K562 (cell line): ENCODE results near the gene C2orf81. TPM values are rescaled to one million over a fixed set of nuclear protein-coding genes. Genes with fewer than 3 reads are reported as not detected.
A peak's percentile ranks its signal among the peaks of the same experiment; 100 is the strongest.

ENCODE experiments used
- CCAR2 ChIP-seq: fragments of 200-400 bp; formaldehyde crosslinking; IDR thresholded peaks from 2 replicates; pipeline ENCODE4 v1.6.1; 2017; ENCODE audit warnings: mild to moderate bottlenecking, low read depth, low read length
- CREB3L1 ChIP-seq: fragments of 450-650 bp; IDR thresholded peaks from 2 replicates; pipeline ENCODE4 v1.6.1; 2014; ENCODE audit warnings: low read depth, mild to moderate bottlenecking, moderate library complexity, borderline replicate concordance
- FOXK1 ChIP-seq: sonication (generic); formaldehyde crosslinking; IDR thresholded peaks from 2 replicates; pipeline ENCODE4 v1.8.0; 2022; ENCODE audit warnings: missing genetic modification reagents, mild to moderate bottlenecking, borderline replicate concordance
- HES1 ChIP-seq: fragments of 450-650 bp; IDR thresholded peaks from 2 replicates; pipeline ENCODE4 v1.6.1; 2016; ENCODE audit warnings: low read depth, mild to moderate bottlenecking, moderate library complexity
- NFXL1 ChIP-seq: fragments of 450-650 bp; formaldehyde crosslinking; IDR thresholded peaks from 2 replicates; pipeline ENCODE4 v1.4.0; 2021; ENCODE audit warnings: mild to moderate bottlenecking
- PHB2 ChIP-seq: fragments of 450-650 bp; IDR thresholded peaks from 2 replicates; pipeline ENCODE4 v1.6.1; 2017; ENCODE audit warnings: low read depth
- POLR2AphosphoS2 ChIP-seq: IDR thresholded peaks from 2 replicates; pipeline ENCODE4 v1.6.1; 2012; ENCODE audit warnings: low read length, improper control_type of control experiment
- POU5F1 ChIP-seq: fragments of 150-350 bp; IDR thresholded peaks from 2 replicates; pipeline ENCODE4 v1.6.1; 2014; ENCODE audit warnings: borderline replicate concordance, low read length, low read depth, mild to moderate bottlenecking; ENCODE audit not compliant: partially characterized antibody
- RERE ChIP-seq: sonication (generic); formaldehyde crosslinking; IDR thresholded peaks from 2 replicates; pipeline ENCODE4 v1.8.0; 2023; ENCODE audit warnings: missing genetic modification reagents, mild to moderate bottlenecking, borderline replicate concordance
- SMARCB1 ChIP-seq: IDR thresholded peaks from 2 replicates; pipeline ENCODE4 v1.6.1; 2011; ENCODE audit warnings: improper control_type of control experiment, low read depth; ENCODE audit not compliant: insufficient read length
- SMC3 ChIP-seq: conservative IDR thresholded peaks from 2 replicates; pipeline ENCODE4 v1.6.1; 2011; ENCODE audit warnings: low read depth, low read length, improper control_type of control experiment; ENCODE audit not compliant: insufficient read depth
- TCF3 ChIP-seq: sonication (generic); formaldehyde crosslinking; IDR thresholded peaks from 2 replicates; pipeline ENCODE4 v1.4.0; 2020; ENCODE audit warnings: mild to moderate bottlenecking, missing genetic modification reagents
- ZFX ChIP-seq: sonication (generic); formaldehyde crosslinking; IDR thresholded peaks from 2 replicates; pipeline ENCODE4 v1.8.0; 2022; ENCODE audit warnings: mild to moderate bottlenecking, missing genetic modification reagents, moderate library complexity
- ZHX1 ChIP-seq: fragments of 150-350 bp; conservative IDR thresholded peaks from 2 replicates; pipeline ENCODE4 v1.6.1; 2014; ENCODE audit warnings: low read length
- ZNF12 ChIP-seq: sonication (generic); formaldehyde crosslinking; IDR thresholded peaks from 2 replicates; pipeline ENCODE4 v1.4.0; 2020; ENCODE audit warnings: mild to moderate bottlenecking, missing genetic modification reagents
- ZNF124 ChIP-seq: sonication (generic); formaldehyde crosslinking; IDR thresholded peaks from 2 replicates; pipeline ENCODE4 v1.8.1; 2022; ENCODE audit warnings: missing genetic modification reagents
- ZNF24 ChIP-seq: fragments of 450-650 bp; IDR thresholded peaks from 2 replicates; pipeline ENCODE4 v1.6.1; 2016
- ZNF583 ChIP-seq: fragments of 250-450 bp; sonication (Bioruptor Pico); IDR thresholded peaks from 2 replicates; pipeline ENCODE4 v1.4.0; 2020
- polyA plus RNA-seq, 8 experiments: library from polyadenylated mRNA; depleted of rRNA in 4 of 8; stranded (reverse) in 5 of 8; unstranded in 3 of 8; fragments of >200 nt; fragmentation: Nextera tagmentation in 2 of 8; fragmentation: Illumina TruSeq in 1 of 8; extraction: Ambion mirVana in 2 of 8; extraction: Trizol in 1 of 8; gene quantifications; 2 replicates each; pipeline versions ENCODE4 v1.2.1 to v1.2.3, GENCODE V29; 2011 to 2014; ENCODE audit warnings: inconsistent platforms in 1 of 8, missing spikeins in 1 of 8
- total RNA-seq, 7 experiments: library from RNA; depleted of rRNA in 6 of 7; stranded (reverse); fragments of >200 nt in 6 of 7; fragmentation: Illumina TruSeq in 2 of 7; extraction: Trizol in 2 of 7; gene quantifications; 2 replicates each; pipeline versions ENCODE4 v1.2.1 to v1.2.3, GENCODE V29; 2011 to 2021; ENCODE audit warnings: low replicate concordance in 1 of 7

Gene C2orf81
- total and polyA plus RNA-seq, 9 of the 15 experiments (the other 6 are each of a cell fraction or from before 2014, with no cell fraction given), result 0.06 TPM; not detected in 8

GRCh38 chr2:74391580-74392448 is 29.6 kb downstream of the C2orf81 start (continued):
- TF ChIP-seq ZHX1 (no peak), POLR2AphosphoS2 (no peak), TCF3 (CRISPR knock-in tag) (no peak), CCAR2 (no peak), ZNF124 (no peak), RERE (CRISPR knock-in tag) (no peak), NFXL1 (CRISPR knock-in tag) (no peak), ZFX (CRISPR knock-in tag) (0 out of 2 replicates have a peak, but pooled peaks have one; percentile 2), ZNF24 (no peak), HES1 (no peak), SMARCB1 (no peak), FOXK1 (CRISPR knock-in tag) (no peak), SMC3 (peak; percentile 60), CREB3L1 (peak; percentile 53; the same call in 1 of the 2 replicates), POU5F1 (no peak), PHB2 (no peak), ZNF12 (CRISPR knock-in tag) (no peak), ZNF583 (CRISPR knock-in tag) (no peak)
